ENCODE results near the gene GRB7. TPM values are rescaled to one million over a fixed set of nuclear protein-coding genes. Genes with fewer than 3 reads are reported as not detected.

Gene GRB7
- total RNA-seq (10 to 100 TPM; 12.4 to 31.9 TPM), polyA plus RNA-seq (ENCODE audit: insufficient read length in 6 of 6) (10 to 100 TPM; 25.8 to 34.2 (median 28.2) TPM)
- long read RNA-seq, donor 1, partial matches to known transcripts: 0 of 7 reads
- long read RNA-seq, donor 1, other reads (novel, unspliced or antisense): 0 of 7 reads
- long read RNA-seq, donor 2, partial matches to known transcripts: 0 of 2 reads
- long read RNA-seq, donor 2, other reads (novel, unspliced or antisense): 0 of 2 reads
- long read RNA-seq, donor 3, partial matches to known transcripts: 10 of 14 reads
- long read RNA-seq, donor 3, other reads (novel, unspliced or antisense): 0 of 14 reads
- long read RNA-seq, donor 4, partial matches to known transcripts: 3 of 8 reads
- long read RNA-seq, donor 4, other reads (novel, unspliced or antisense): 2 of 8 reads
- long read RNA-seq, donor 5, partial matches to known transcripts: 0 of 4 reads
- long read RNA-seq, donor 5, other reads (novel, unspliced or antisense): 0 of 4 reads
- long read RNA-seq, donor 6, partial matches to known transcripts: 0 of 2 reads
- long read RNA-seq, donor 6, other reads (novel, unspliced or antisense): 0 of 2 reads
- long read RNA-seq, donor 7, partial matches to known transcripts: 0 of 3 reads
- long read RNA-seq, donor 7, other reads (novel, unspliced or antisense): 0 of 3 reads
- long read RNA-seq, donor 8, partial matches to known transcripts: 0 of 3 reads
- long read RNA-seq, donor 8, other reads (novel, unspliced or antisense): 0 of 3 reads
- long read RNA-seq, donor 9: 0 reads
- long read RNA-seq, donor 10, partial matches to known transcripts: 0 of 3 reads
- long read RNA-seq, donor 10, other reads (novel, unspliced or antisense): 3 of 3 reads
- long read RNA-seq, donor 11: 0 reads
- long read RNA-seq, donor 12, partial matches to known transcripts: 10 of 16 reads
- long read RNA-seq, donor 12, other reads (novel, unspliced or antisense): 0 of 16 reads

- ATAC-seq (peak; percentile 74), DNase-seq (peak in 3 of 4 donors; percentile 74 to 87 (median 76))
- Histone ChIP-seq H3K36me3 (no peaks in the 10 kb centered on the region), H3K9me3 (no peaks in the 10 kb centered on the region), H3K4me3 (peak within 1 kb of the TSS; percentile 36 to 46), H3K27ac (peak within 1 kb of the TSS; percentile 53 to 57), H3K4me1 (peaks cover 6 to 37% of the 10 kb centered on the region in 2 donors), H3K27me3 (peaks cover 17 to 81% of the 10 kb centered on the region in 2 donors)
- TF ChIP-seq, protein P1, sequence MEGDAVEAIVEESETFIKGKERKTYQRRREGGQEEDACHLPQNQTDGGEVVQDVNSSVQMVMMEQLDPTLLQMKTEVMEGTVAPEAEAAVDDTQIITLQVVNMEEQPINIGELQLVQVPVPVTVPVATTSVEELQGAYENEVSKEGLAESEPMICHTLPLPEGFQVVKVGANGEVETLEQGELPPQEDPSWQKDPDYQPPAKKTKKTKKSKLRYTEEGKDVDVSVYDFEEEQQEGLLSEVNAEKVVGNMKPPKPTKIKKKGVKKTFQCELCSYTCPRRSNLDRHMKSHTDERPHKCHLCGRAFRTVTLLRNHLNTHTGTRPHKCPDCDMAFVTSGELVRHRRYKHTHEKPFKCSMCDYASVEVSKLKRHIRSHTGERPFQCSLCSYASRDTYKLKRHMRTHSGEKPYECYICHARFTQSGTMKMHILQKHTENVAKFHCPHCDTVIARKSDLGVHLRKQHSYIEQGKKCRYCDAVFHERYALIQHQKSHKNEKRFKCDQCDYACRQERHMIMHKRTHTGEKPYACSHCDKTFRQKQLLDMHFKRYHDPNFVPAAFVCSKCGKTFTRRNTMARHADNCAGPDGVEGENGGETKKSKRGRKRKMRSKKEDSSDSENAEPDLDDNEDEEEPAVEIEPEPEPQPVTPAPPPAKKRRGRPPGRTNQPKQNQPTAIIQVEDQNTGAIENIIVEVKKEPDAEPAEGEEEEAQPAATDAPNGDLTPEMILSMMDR (IDR thresholded peaks at IDR 0.05): no peak
- intact Hi-C loops (cut with DNase I): loop anchor here in 1 of 2 donors (10.0 kb wide), 1 partner anchor 103 kb away; the partner anchor contains the start of gene STARD3
These were observed at the start of gene GRB7 for GRCh38 chr17:39737760-39738567. Gene GRB7, plus strand, starts transcription at chr17:39737938. Its CDS starts 4,364 bp downstream, at chr17:39742302.

DNA sequence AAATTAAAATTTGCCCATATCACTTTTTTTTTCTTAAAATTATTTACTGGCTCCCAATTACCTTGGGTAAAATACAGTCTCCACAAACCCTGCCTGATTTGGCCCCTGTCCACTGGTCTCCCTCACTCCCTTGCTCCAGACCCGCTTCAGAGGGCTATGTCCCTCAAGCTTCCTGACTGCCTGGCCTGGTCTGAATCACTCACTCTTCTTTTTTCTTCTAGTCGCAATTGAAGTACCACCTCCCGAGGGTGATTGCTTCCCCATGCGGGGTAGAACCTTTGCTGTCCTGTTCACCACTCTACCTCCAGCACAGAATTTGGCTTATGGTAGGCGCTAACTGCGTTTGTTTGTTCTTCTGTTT is 49.3 kb upstream of the GRB7 start:
- peaks cover 0 to 15% of the 10 kb centered on the region in 2 donors for H3K36me3 ChIP-seq
- peak in 1 of 4 donors; percentile 0 for DNase-seq
- peak overlapping the region; percentile 57 to 74 for H3K4me3 ChIP-seq
- peaks cover 0 to 4% of the 10 kb centered on the region in 2 donors for H3K27me3 ChIP-seq
- H3K9me3 ChIP-seq: no peaks in the 10 kb centered on the region
- TF ChIP-seq, protein P1 (IDR thresholded peaks at IDR 0.05): no peak
- intact Hi-C loops (cut with DNase I): no loop called here
- peak overlapping the region; percentile 94 to 95 for H3K27ac ChIP-seq
- ATAC-seq: peak; percentile 18
- peaks cover 14 to 15% of the 10 kb centered on the region in 2 donors for H3K4me1 ChIP-seq

DNA sequence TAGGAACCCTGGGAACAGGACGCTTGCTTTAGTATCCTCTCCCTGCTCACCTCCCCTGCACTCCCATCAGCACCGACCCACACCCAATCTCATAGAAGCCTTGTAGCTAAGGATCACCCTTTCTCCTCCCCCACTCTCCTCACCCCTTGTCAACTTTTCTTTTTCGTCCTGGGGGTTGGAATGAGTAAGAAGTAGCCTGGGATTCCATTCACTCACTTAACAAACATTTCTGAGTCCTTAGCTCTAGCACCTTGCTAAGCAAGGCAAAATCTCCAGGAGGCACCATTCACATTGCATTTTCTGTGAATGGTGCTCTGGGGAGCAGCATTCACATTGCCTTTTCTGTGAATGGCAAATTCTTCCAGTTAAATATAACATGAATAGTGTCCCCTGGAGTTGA is 48.8 kb upstream of the GRB7 start:
- TF ChIP-seq, protein P1 (IDR thresholded peaks at IDR 0.05): no peak
- peaks cover 0 to 4% of the 10 kb centered on the region in 2 donors for H3K27me3 ChIP-seq
- H3K4me1 ChIP-seq: peaks cover 14 to 15% of the 10 kb centered on the region in 2 donors
- H3K36me3 ChIP-seq: peaks cover 0 to 10% of the 10 kb centered on the region in 2 donors
- intact Hi-C loops (cut with DNase I): no loop called here
- DNase-seq (peak in 1 of 4 donors; percentile 2), ATAC-seq (peak; percentile 9)
- no peak overlapping the region for H3K27ac ChIP-seq
- peak overlapping the region in 1 of 2 donors; percentile 74 for H3K4me3 ChIP-seq
- no peaks in the 10 kb centered on the region for H3K9me3 ChIP-seq

DNA sequence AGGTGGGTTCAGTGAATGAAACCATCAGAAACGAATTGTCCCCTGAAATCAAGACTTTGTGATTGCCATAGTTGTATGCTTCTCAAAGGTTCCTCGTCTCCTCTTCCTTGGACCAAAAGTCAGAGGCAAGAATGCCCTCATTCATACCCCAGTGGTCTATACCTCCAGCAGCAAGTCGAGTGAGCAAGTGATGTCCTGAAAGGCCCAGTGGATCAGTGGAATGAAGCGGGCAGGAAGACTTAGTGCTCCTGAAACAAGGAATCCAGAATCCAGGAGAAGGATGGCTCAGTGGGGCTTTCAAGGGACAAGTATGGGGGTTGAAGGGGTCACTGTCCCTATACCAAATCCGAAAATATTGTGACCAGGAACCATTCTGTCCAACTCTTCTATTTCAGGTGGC is 43.1 kb upstream of the GRB7 start:
- no peak for DNase-seq
- no peak for ATAC-seq
- peaks cover 0 to 6% of the 10 kb centered on the region in 2 donors for H3K4me1 ChIP-seq
- H3K27ac ChIP-seq: no peak overlapping the region
- H3K4me3 ChIP-seq: no peak overlapping the region
- no peaks in the 10 kb centered on the region for H3K9me3 ChIP-seq
- TF ChIP-seq, protein P1 (IDR thresholded peaks at IDR 0.05): no peak
- intact Hi-C loops (cut with DNase I): no loop called here
- H3K27me3 ChIP-seq: peaks cover 0 to 18% of the 10 kb centered on the region in 2 donors
- no peaks in the 10 kb centered on the region for H3K36me3 ChIP-seq
